ENCODE data around the gene MAEA.
A peak's percentile ranks its signal among the peaks of the same experiment; 100 is the strongest.

The MAEA gene

DNA sequence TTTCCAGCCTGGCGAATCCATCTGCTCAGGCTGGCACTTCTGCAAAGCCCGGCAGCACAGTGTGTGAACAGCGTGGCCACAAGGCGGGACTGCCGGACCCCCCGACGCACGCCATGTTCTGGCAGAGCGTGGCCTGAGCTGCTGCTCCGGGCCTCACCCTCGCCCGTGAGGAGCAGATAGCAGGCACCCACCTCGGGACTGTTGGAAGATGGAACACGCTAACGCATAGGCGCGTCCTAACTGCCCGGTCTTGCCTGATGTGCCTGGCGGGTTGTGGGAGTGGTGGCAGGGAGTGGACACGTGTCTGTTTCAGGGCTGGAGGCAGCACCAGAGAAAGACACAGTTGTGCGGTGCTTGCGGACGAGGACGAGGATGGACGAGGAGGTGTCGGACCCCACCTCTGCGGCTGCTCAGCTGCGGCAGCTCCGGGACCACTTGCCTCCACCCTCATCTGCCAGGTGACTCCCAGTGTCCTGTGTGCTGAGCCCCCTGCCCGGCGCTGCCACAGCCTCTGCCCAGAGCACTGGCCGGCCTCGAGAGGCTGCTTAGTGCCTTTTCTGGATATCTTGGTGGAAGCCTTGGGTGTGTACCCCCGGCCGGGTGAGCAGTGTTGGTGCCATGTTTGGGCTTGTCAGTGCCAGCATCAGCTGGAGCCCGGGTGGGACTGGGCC is 85.5 kb downstream of the MAEA start:
- WGBS, 2 donors (ENCODE audit: extremely low coverage in 2 of 2, insufficient read length in 2 of 2, insufficient replicate concordance in 1 of 2), result no CpG with 5 or more reads among the region's 36 CpGs
- Histone ChIP-seq H2BK12ac (ENCODE audit: low read length) (peak overlapping the region; percentile 22), H2AFZ (ENCODE audit: low read length) (no peak overlapping the region), H3K14ac (ENCODE audit: low read length) (peak overlapping the region; percentile 71), H3K9me3 (replicated peaks in 1 of 2; ENCODE audit: control insufficient read depth in 2 of 2, insufficient read depth in 1 of 2, low read depth in 1 of 2, low read length in 2 of 2) (peaks cover 0 to 2% of the 10 kb centered on the region in 2 donors), H2BK5ac (ENCODE audit: low read length) (no peak overlapping the region), H3K4me3 (ENCODE audit: low read length in 2 of 2) (peak overlapping the region in 1 of 2 donors; percentile 40), H3K27me3 (ENCODE audit: control insufficient read depth in 3 of 3, insufficient read depth in 3 of 3, low read depth in 1 of 3, low read length in 3 of 3) (no peaks in the 10 kb centered on the region), H3K23ac (ENCODE audit: low read depth, low read length, poor library complexity) (no peak overlapping the region), H3K4me1 (ENCODE audit: control insufficient read depth in 2 of 2, insufficient read depth in 1 of 2, low read depth in 1 of 2, low read length in 2 of 2) (no peaks in the 10 kb centered on the region), H3K9ac (ENCODE audit: low read depth, low read length, poor library complexity) (no peak overlapping the region), H3K79me1 (ENCODE audit: low read depth, low read length) (no peaks in the 10 kb centered on the region), H2BK15ac (ENCODE audit: low read length) (no peak overlapping the region), H2AK5ac (ENCODE audit: low read depth, low read length) (no peak overlapping the region), H3K27ac (replicated peaks; ENCODE audit: low read length) (no peak overlapping the region), H3K36me3 (replicated peaks in 1 of 2; ENCODE audit: control insufficient read depth in 2 of 2, insufficient read depth in 2 of 2, low read length in 2 of 2) (peaks cover 9 to 32% of the 10 kb centered on the region in 2 donors), H4K8ac (ENCODE audit: low read depth, low read length) (peak overlapping the region; percentile 17), H4K91ac (ENCODE audit: low read depth, low read length, poor library complexity) (no peak overlapping the region), H3K18ac (ENCODE audit: low read length) (no peak overlapping the region), H3K4ac (ENCODE audit: low read length) (no peak overlapping the region), H3K4me2 (ENCODE audit: insufficient read depth, low read length, poor library complexity, severe bottlenecking) (no peak overlapping the region), H2BK120ac (ENCODE audit: low read depth, low read length) (no peak overlapping the region)
- no peak for DNase-seq (ENCODE audit: low spot score)

DNA sequence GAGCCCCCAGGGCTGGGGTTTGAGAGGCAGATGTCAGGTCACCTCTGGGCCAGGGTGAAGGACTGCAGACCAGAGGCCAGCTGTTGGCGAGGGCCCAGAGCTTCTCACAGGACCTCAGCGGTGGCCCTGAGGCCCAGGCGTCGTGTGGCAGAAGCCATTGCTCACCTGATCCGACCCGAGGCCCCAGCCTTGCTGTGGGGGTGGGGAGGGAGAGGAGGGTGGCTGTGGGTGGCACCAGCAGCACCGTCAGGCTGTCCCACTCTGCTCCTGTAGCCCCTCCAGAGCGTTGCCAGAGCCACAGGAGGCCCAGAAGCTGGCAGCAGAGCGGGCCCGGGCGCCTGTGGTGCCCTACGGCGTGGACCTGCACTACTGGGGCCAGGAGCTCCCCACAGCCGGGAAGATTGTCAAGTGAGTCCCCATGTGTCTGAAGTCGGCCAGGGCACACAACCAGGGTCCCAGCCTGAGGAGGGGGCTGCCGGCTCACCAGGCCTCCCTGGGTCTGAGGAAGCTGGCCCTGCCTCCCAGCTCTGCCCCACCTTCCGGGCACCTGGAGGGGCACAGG is 86.2 kb downstream of the MAEA start:
- Histone ChIP-seq H3K4me1 (ENCODE audit: control insufficient read depth in 2 of 2, insufficient read depth in 1 of 2, low read depth in 1 of 2, low read length in 2 of 2) (no peaks in the 10 kb centered on the region), H3K4me2 (ENCODE audit: insufficient read depth, low read length, poor library complexity, severe bottlenecking) (no peak overlapping the region), H4K8ac (ENCODE audit: low read depth, low read length) (no peak overlapping the region), H2AFZ (ENCODE audit: low read length) (no peak overlapping the region), H3K27me3 (ENCODE audit: control insufficient read depth in 3 of 3, insufficient read depth in 3 of 3, low read depth in 1 of 3, low read length in 3 of 3) (no peaks in the 10 kb centered on the region), H2BK5ac (ENCODE audit: low read length) (no peak overlapping the region), H3K4ac (ENCODE audit: low read length) (no peak overlapping the region), H4K91ac (ENCODE audit: low read depth, low read length, poor library complexity) (no peak overlapping the region), H3K23ac (ENCODE audit: low read depth, low read length, poor library complexity) (no peak overlapping the region), H3K36me3 (replicated peaks in 1 of 2; ENCODE audit: control insufficient read depth in 2 of 2, insufficient read depth in 2 of 2, low read length in 2 of 2) (peaks cover 9 to 32% of the 10 kb centered on the region in 2 donors), H2BK15ac (ENCODE audit: low read length) (no peak overlapping the region), H2AK5ac (ENCODE audit: low read depth, low read length) (no peak overlapping the region), H3K18ac (ENCODE audit: low read length) (no peak overlapping the region), H3K14ac (ENCODE audit: low read length) (no peak overlapping the region), H3K4me3 (ENCODE audit: low read length in 2 of 2) (no peak overlapping the region), H3K9ac (ENCODE audit: low read depth, low read length, poor library complexity) (no peak overlapping the region), H2BK12ac (ENCODE audit: low read length) (peak overlapping the region; percentile 10), H3K9me3 (replicated peaks in 1 of 2; ENCODE audit: control insufficient read depth in 2 of 2, insufficient read depth in 1 of 2, low read depth in 1 of 2, low read length in 2 of 2) (peaks cover 0 to 2% of the 10 kb centered on the region in 2 donors), H3K27ac (replicated peaks; ENCODE audit: low read length) (no peak overlapping the region), H2BK120ac (ENCODE audit: low read depth, low read length) (peak overlapping the region; percentile 47), H3K79me1 (ENCODE audit: low read depth, low read length) (no peaks in the 10 kb centered on the region)
- no CpG with 5 or more reads among the region's 17 CpGs for WGBS, 2 donors (ENCODE audit: extremely low coverage in 2 of 2, insufficient read length in 2 of 2, insufficient replicate concordance in 1 of 2)
- DNase-seq (ENCODE audit: low spot score), result no peak

DNA sequence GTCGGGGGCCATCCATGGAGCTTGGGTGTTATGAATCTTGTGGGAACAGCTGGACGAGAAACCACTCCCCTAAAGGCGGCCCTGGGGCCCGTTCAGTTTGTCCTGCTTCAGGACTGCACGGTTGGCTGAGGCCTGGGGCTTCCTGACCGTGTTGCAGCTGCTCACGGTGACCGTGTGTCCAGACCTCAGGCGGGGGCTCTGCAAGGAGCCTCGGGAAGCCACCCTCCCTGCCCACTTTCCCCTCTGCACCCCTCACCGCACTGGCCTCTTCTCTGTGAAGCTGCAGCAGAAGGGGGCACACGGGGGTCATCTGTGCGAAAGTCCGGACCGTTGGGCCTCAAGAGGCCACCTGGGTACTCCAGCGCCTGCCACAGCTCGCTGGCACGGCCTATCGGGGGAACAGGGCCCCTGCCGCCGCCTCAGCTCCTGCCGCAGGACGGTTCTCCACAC is 86.7 kb downstream of the MAEA start:
- no peak overlapping the region for H2BK120ac ChIP-seq (ENCODE audit: low read depth, low read length)
- no peak overlapping the region for H3K4me2 ChIP-seq (ENCODE audit: insufficient read depth, low read length, poor library complexity, severe bottlenecking)
- H3K9ac ChIP-seq (ENCODE audit: low read depth, low read length, poor library complexity), result no peak overlapping the region
- WGBS, 2 donors (ENCODE audit: extremely low coverage in 2 of 2, insufficient read length in 2 of 2, insufficient replicate concordance in 1 of 2), result no CpG with 5 or more reads among the region's 23 CpGs
- H3K79me1 ChIP-seq (ENCODE audit: low read depth, low read length), result no peaks in the 10 kb centered on the region
- no peak overlapping the region for H2AFZ ChIP-seq (ENCODE audit: low read length)
- no peak overlapping the region for H4K8ac ChIP-seq (ENCODE audit: low read depth, low read length)
- H3K14ac ChIP-seq (ENCODE audit: low read length), result peak overlapping the region; percentile 21
- H3K23ac ChIP-seq (ENCODE audit: low read depth, low read length, poor library complexity), result peak overlapping the region; percentile 95
- no peak overlapping the region for H2BK5ac ChIP-seq (ENCODE audit: low read length)
- no peak overlapping the region for H3K27ac ChIP-seq (replicated peaks; ENCODE audit: low read length)
- H3K4me3 ChIP-seq (ENCODE audit: low read length in 2 of 2), result no peak overlapping the region
- H3K18ac ChIP-seq (ENCODE audit: low read length), result peak overlapping the region; percentile 28
- H4K91ac ChIP-seq (ENCODE audit: low read depth, low read length, poor library complexity), result no peak overlapping the region
- no peak overlapping the region for H2AK5ac ChIP-seq (ENCODE audit: low read depth, low read length)
- peak overlapping the region; percentile 26 for H2BK15ac ChIP-seq (ENCODE audit: low read length)
- no peak overlapping the region for H3K4ac ChIP-seq (ENCODE audit: low read length)
- no peaks in the 10 kb centered on the region for H3K27me3 ChIP-seq (ENCODE audit: control insufficient read depth in 3 of 3, insufficient read depth in 3 of 3, low read depth in 1 of 3, low read length in 3 of 3)
- H3K9me3 ChIP-seq (replicated peaks in 1 of 2; ENCODE audit: control insufficient read depth in 2 of 2, insufficient read depth in 1 of 2, low read depth in 1 of 2, low read length in 2 of 2), result peaks cover 0 to 2% of the 10 kb centered on the region in 2 donors
- H3K4me1 ChIP-seq (ENCODE audit: control insufficient read depth in 2 of 2, insufficient read depth in 1 of 2, low read depth in 1 of 2, low read length in 2 of 2), result no peaks in the 10 kb centered on the region
- H3K36me3 ChIP-seq (replicated peaks in 1 of 2; ENCODE audit: control insufficient read depth in 2 of 2, insufficient read depth in 2 of 2, low read length in 2 of 2), result peaks cover 7 to 31% of the 10 kb centered on the region in 2 donors
- no peak overlapping the region for H2BK12ac ChIP-seq (ENCODE audit: low read length)
- no peak for DNase-seq (ENCODE audit: low spot score)

DNA sequence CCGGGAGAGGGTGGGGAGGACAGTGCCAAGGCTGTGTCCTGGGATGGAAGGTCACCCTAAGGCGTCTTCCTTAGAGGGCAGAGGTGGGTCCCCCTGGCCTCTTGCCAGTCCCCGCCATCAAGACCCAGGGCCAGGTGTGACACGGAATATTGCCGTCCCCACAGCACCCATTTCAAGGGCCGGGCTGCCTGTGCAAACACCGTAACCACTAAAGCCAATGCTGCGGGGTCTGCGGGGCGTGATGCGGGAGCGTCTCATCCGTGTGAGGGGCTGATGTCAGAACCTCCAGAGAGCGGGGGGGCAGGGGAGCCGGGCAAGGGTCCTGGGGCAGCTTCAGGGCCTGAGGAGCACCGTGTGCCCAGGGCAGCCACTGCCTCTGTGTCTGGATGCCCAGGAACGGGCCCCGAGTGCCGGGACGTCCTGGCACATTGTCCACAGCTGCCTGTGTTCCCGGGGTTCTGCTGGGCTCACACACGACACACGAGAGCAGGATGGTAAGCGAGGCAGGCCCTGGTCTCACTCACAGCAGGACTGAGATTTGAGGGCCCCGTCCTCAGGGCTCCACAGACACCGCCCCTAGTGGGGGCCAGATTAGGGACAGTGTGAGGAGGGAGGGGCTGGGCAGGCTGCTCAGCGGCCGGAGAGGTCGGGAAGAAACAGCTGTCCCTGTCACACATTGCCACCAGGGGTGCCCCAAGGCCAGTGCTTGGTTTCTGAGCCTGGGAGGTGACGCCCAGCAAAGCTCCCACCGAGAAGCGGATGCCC is 87.3 kb downstream of the MAEA start:
- no peaks in the 10 kb centered on the region for H3K79me1 ChIP-seq (ENCODE audit: low read depth, low read length)
- no peak overlapping the region for H3K4me2 ChIP-seq (ENCODE audit: insufficient read depth, low read length, poor library complexity, severe bottlenecking)
- peak overlapping the region; percentile 95 for H3K23ac ChIP-seq (ENCODE audit: low read depth, low read length, poor library complexity)
- peaks cover 0 to 2% of the 10 kb centered on the region in 2 donors for H3K4me1 ChIP-seq (ENCODE audit: control insufficient read depth in 2 of 2, insufficient read depth in 1 of 2, low read depth in 1 of 2, low read length in 2 of 2)
- peaks cover 7 to 25% of the 10 kb centered on the region in 2 donors for H3K36me3 ChIP-seq (replicated peaks in 1 of 2; ENCODE audit: control insufficient read depth in 2 of 2, insufficient read depth in 2 of 2, low read length in 2 of 2)
- H3K14ac ChIP-seq (ENCODE audit: low read length), result peak overlapping the region; percentile 89
- H2AFZ ChIP-seq (ENCODE audit: low read length), result no peak overlapping the region
- H2BK5ac ChIP-seq (ENCODE audit: low read length), result peak overlapping the region; percentile 35
- no peaks in the 10 kb centered on the region for H3K27me3 ChIP-seq (ENCODE audit: control insufficient read depth in 3 of 3, insufficient read depth in 3 of 3, low read depth in 1 of 3, low read length in 3 of 3)
- peak overlapping the region; percentile 43 for H4K8ac ChIP-seq (ENCODE audit: low read depth, low read length)
- H3K27ac ChIP-seq (replicated peaks; ENCODE audit: low read length), result no peak overlapping the region
- H3K4me3 ChIP-seq (ENCODE audit: low read length in 2 of 2), result no peak overlapping the region
- H3K9me3 ChIP-seq (replicated peaks in 1 of 2; ENCODE audit: control insufficient read depth in 2 of 2, insufficient read depth in 1 of 2, low read depth in 1 of 2, low read length in 2 of 2), result peaks cover 0 to 2% of the 10 kb centered on the region in 2 donors
- no peak overlapping the region for H2BK15ac ChIP-seq (ENCODE audit: low read length)
- H4K91ac ChIP-seq (ENCODE audit: low read depth, low read length, poor library complexity), result no peak overlapping the region
- H2AK5ac ChIP-seq (ENCODE audit: low read depth, low read length), result no peak overlapping the region
- H3K18ac ChIP-seq (ENCODE audit: low read length), result peak overlapping the region; percentile 35
- no peak overlapping the region for H2BK12ac ChIP-seq (ENCODE audit: low read length)
- no peak overlapping the region for H2BK120ac ChIP-seq (ENCODE audit: low read depth, low read length)
- no peak for DNase-seq (ENCODE audit: low spot score)
- WGBS, 2 donors (ENCODE audit: extremely low coverage in 2 of 2, insufficient read length in 2 of 2, insufficient replicate concordance in 1 of 2), result no CpG with 5 or more reads among the region's 32 CpGs
- H3K9ac ChIP-seq (ENCODE audit: low read depth, low read length, poor library complexity), result peak overlapping the region; percentile 4
- H3K4ac ChIP-seq (ENCODE audit: low read length), result no peak overlapping the region
